ENCODE data around the gene NCKIPSD.

The NCKIPSD gene

DNA sequence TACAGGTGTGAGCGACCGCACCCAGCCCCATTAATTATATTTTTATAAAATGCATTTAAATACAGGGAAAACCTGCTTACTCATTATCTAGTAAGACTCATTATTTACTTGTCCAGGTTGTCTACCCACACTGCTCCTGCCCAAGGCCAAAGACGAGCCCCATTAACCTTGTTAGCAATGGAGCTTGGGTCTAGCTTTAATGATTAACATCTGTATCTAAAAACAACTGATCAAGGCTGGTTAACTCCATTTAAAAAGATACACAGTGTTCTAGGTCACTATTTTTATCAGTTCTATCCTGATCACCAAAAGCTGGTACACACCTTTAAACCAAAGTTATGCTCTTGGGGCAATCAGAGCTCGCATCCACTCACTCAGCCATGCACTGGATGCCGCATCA lies 10.4 kb upstream of the NCKIPSD start:
- TF ChIP-seq, protein P1, sequence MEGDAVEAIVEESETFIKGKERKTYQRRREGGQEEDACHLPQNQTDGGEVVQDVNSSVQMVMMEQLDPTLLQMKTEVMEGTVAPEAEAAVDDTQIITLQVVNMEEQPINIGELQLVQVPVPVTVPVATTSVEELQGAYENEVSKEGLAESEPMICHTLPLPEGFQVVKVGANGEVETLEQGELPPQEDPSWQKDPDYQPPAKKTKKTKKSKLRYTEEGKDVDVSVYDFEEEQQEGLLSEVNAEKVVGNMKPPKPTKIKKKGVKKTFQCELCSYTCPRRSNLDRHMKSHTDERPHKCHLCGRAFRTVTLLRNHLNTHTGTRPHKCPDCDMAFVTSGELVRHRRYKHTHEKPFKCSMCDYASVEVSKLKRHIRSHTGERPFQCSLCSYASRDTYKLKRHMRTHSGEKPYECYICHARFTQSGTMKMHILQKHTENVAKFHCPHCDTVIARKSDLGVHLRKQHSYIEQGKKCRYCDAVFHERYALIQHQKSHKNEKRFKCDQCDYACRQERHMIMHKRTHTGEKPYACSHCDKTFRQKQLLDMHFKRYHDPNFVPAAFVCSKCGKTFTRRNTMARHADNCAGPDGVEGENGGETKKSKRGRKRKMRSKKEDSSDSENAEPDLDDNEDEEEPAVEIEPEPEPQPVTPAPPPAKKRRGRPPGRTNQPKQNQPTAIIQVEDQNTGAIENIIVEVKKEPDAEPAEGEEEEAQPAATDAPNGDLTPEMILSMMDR (IDR thresholded peaks at IDR 0.05; ENCODE audit: borderline replicate concordance, control extremely low read depth, extremely low read depth, insufficient read depth, missing control alignments) = no peak
- no peak for DNase-seq (ENCODE audit: low spot score)
- in situ Hi-C loops (cut with MboI; ENCODE audit: low sequenced_read_pairs, unreplicated experiment) = no loop called here

GRCh38 chr3:48695393-48695753 lies 9.7 kb upstream of the NCKIPSD start:
- TF ChIP-seq, protein P1 (IDR thresholded peaks at IDR 0.05; ENCODE audit: borderline replicate concordance, control extremely low read depth, extremely low read depth, insufficient read depth, missing control alignments) = no peak
- no peak for DNase-seq (ENCODE audit: low spot score)
- in situ Hi-C loops (cut with MboI; ENCODE audit: low sequenced_read_pairs, unreplicated experiment) = no loop called here

GRCh38 chr3:48694610-48695392 lies 9.1 kb upstream of the NCKIPSD start:
- TF ChIP-seq, protein P1 (IDR thresholded peaks at IDR 0.05; ENCODE audit: borderline replicate concordance, control extremely low read depth, extremely low read depth, insufficient read depth, missing control alignments) = no peak
- in situ Hi-C loops (cut with MboI; ENCODE audit: low sequenced_read_pairs, unreplicated experiment) = no loop called here
- DNase-seq (ENCODE audit: low spot score) = no peak

DNA sequence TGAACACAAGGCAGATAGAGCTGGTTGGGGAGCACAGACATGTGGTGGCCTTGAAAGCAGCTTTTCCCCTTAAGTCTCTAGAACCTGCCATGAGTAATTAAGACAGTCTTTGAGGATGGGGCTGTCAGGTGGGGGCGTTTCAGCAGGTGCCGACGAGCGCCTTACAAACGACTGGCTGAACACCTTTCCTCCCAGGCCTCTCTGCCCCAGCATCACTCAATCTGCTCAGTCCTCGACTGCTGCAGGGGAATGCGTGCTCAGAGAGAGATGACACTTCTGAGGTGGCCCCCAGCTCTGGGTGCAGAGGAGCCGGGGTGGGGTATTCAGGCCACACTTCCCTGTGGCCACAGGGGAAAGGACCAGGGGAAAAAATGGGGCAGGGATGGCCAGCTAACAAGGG lies 8.1 kb upstream of the NCKIPSD start:
- no peak for DNase-seq (ENCODE audit: low spot score)
- in situ Hi-C loops (cut with MboI; ENCODE audit: low sequenced_read_pairs, unreplicated experiment) = no loop called here
- TF ChIP-seq, protein P1 (IDR thresholded peaks at IDR 0.05; ENCODE audit: borderline replicate concordance, control extremely low read depth, extremely low read depth, insufficient read depth, missing control alignments) = no peak

- no peak for DNase-seq (ENCODE audit: low spot score)
- in situ Hi-C loops (cut with MboI; ENCODE audit: low sequenced_read_pairs, unreplicated experiment) = no loop called here
- TF ChIP-seq, protein P1 (IDR thresholded peaks at IDR 0.05; ENCODE audit: borderline replicate concordance, control extremely low read depth, extremely low read depth, insufficient read depth, missing control alignments) = no peak
These were observed 6.8 kb upstream of the NCKIPSD start for GRCh38 chr3:48692551-48692950.

DNA sequence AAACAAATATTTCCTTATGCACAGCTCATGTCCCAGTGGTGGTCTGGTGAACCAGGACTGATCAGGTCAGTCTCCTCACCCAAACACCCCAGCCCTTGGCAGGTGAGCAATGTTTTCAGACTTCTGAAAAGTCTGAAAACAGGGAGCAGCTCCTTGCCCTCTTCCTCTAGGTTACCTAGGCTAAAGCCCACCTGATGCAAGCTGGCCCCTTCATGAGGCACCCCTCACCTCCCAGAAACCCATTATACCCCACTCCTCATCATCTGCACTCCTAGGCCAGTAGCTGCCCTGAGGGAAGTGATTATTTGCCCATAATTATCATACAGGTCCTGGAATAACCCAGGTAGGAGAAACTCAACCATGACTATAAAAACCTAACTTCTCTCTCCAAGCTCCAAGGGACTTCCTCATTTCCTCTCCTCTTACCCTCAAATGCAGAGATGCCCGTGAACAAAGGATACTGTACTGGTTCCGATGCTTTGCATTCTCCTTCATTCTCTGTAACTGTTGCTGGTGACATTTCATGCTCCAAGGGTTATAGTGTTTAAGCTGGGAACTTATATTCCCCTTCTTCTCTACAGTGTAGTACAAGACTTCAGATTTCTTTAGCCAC lies 5.2 kb upstream of the NCKIPSD start:
- DNase-seq (ENCODE audit: low spot score) = no peak
- in situ Hi-C loops (cut with MboI; ENCODE audit: low sequenced_read_pairs, unreplicated experiment) = no loop called here
- TF ChIP-seq, protein P1 (IDR thresholded peaks at IDR 0.05; ENCODE audit: borderline replicate concordance, control extremely low read depth, extremely low read depth, insufficient read depth, missing control alignments) = no peak
